Hepatocyte (in vitro differentiated cells): ENCODE data around the gene MBP. TPM values are rescaled to one million over a fixed set of nuclear protein-coding genes. Genes with fewer than 3 reads are reported as not detected.

Experiments
- DNase-seq: peaks from one replicate; pipeline ENCODE4 v3.0.0-alpha.2; 2016; ENCODE audit warnings: low spot score
- H2AFZ ChIP-seq: fragments of 200-600 bp; sonication (generic); 2 replicates; pipeline ENCODE4 v1.6.0; 2016; ENCODE audit warnings: antibody characterized with exemption, mild to moderate bottlenecking
- H3K27ac ChIP-seq: fragments of 200-600 bp; sonication (generic); 2 replicates; pipeline ENCODE4 v1.5.1; 2016; ENCODE audit warnings: mild to moderate bottlenecking
- H3K27me3 ChIP-seq: fragments of 200-600 bp; sonication (generic); 2 replicates; pipeline ENCODE4 v1.6.1; 2016
- H3K36me3 ChIP-seq: fragments of 200-600 bp; sonication (generic); replicated peaks from 2 replicates; pipeline ENCODE4 v1.5.1; 2016; ENCODE audit warnings: low read depth; ENCODE audit not compliant: insufficient read depth
- H3K4me1 ChIP-seq: fragments of 200-600 bp; sonication (generic); 2 replicates; pipeline ENCODE4 v1.5.1; 2016; ENCODE audit warnings: mild to moderate bottlenecking, moderate library complexity; ENCODE audit not compliant: insufficient read depth
- H3K4me2 ChIP-seq: fragments of 200-600 bp; sonication (generic); 2 replicates; pipeline ENCODE4 v1.6.0; 2016
- H3K4me3 ChIP-seq: fragments of 200-600 bp; sonication (generic); 2 replicates; pipeline ENCODE4 v1.5.1; 2016; ENCODE audit warnings: mild to moderate bottlenecking
- H3K79me2 ChIP-seq: fragments of 200-600 bp; sonication (generic); 2 replicates; pipeline ENCODE4 v1.6.0; 2017; ENCODE audit warnings: mild to moderate bottlenecking
- H3K9me2 ChIP-seq: fragments of 200-600 bp; sonication (generic); replicated peaks from 2 replicates; pipeline ENCODE4 v1.6.0; 2017; ENCODE audit warnings: mild to moderate bottlenecking; ENCODE audit not compliant: insufficient read depth
- H3K9me3 ChIP-seq: fragments of 200-600 bp; sonication (generic); 2 replicates; pipeline ENCODE4 v1.5.1; 2016; ENCODE audit warnings: low read depth, mild to moderate bottlenecking
- H4K20me1 ChIP-seq: fragments of 200-600 bp; sonication (generic); 2 replicates; pipeline ENCODE4 v1.6.0; 2016; ENCODE audit warnings: mild to moderate bottlenecking; ENCODE audit not compliant: insufficient read depth, poor library complexity, severe bottlenecking
- CTCF ChIP-seq: fragments of 200-600 bp; sonication (generic); IDR thresholded peaks from 2 replicates; pipeline ENCODE4 v1.5.1; 2016; ENCODE audit warnings: antibody characterized with exemption, mild to moderate bottlenecking; ENCODE audit not compliant: poor library complexity
- EZH2 ChIP-seq: fragments of 200-600 bp; sonication (generic); IDR thresholded peaks from 2 replicates; pipeline ENCODE4 v1.6.1; 2016; ENCODE audit warnings: antibody characterized with exemption, mild to moderate bottlenecking, borderline replicate concordance
- EZH2phosphoT487 ChIP-seq: fragments of 200-600 bp; sonication (generic); IDR thresholded peaks from one replicate; pipeline ENCODE4 v1.6.1; 2018; ENCODE audit warnings: antibody characterized with exemption, mild to moderate bottlenecking, low read depth, moderate library complexity; ENCODE audit not compliant: unreplicated experiment, severe bottlenecking
- WGBS: methylation state at CpG from one replicate; pipeline ENCODE4 v1.1.6; 2016; ENCODE audit warnings: low lambda C conversion rate; ENCODE audit errors: missing lambda C conversion rate; 5-methylcytosine and 5-hydroxymethylcytosine counted together
- polyA plus RNA-seq: library from polyadenylated mRNA; unstranded; fragments of >200 nt; fragmentation: Nextera tagmentation; extraction: Ambion mirVana; gene quantifications from 2 replicates; pipeline ENCODE4 v1.2.1, GENCODE V29; 2016
- total RNA-seq: library from RNA; depleted of rRNA; stranded (reverse); fragments of >200 nt; gene quantifications from 2 replicates; pipeline ENCODE4 v1.2.3, GENCODE V29; 2014

The MBP gene
- total and polyA plus RNA-seq, 2 experiments from 2014 or later = 21.6 to 22.1 TPM

DNA sequence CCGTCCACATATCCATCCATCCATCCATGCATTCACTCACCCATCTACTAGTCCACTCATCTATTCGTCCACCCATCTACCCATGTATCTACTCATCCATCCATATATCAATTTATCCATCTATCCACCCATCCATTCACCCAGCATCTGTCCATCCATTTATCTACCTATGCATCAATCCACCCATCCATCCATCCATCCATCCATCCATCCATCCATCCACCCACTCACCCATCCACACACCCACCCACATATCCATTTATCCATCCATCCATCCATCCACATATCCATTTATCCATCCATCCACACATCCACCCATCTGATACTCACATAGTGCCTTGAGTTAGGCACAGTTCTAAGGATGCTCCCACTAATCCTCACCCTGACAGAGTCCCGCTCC, 99.0 kb downstream of the MBP start:
- Histone ChIP-seq H3K9me2 (no peaks in the 10 kb centered on the region), H3K9me3 (no peaks in the 10 kb centered on the region), H3K27me3 (no peaks in the 10 kb centered on the region), H2AFZ (no peak overlapping the region), H3K4me3 (no peak overlapping the region), H3K36me3 (no peaks in the 10 kb centered on the region), H3K4me2 (no peak overlapping the region), H4K20me1 (no peaks in the 10 kb centered on the region), H3K4me1 (no peaks in the 10 kb centered on the region), H3K79me2 (no peaks in the 10 kb centered on the region), H3K27ac (no peak overlapping the region)
- TF ChIP-seq CTCF (no peak), EZH2phosphoT487 (no peak), EZH2 (no peak)
- DNase-seq = no peak
- WGBS = 100% methylated on average over 3 of the region's 3 CpGs

DNA sequence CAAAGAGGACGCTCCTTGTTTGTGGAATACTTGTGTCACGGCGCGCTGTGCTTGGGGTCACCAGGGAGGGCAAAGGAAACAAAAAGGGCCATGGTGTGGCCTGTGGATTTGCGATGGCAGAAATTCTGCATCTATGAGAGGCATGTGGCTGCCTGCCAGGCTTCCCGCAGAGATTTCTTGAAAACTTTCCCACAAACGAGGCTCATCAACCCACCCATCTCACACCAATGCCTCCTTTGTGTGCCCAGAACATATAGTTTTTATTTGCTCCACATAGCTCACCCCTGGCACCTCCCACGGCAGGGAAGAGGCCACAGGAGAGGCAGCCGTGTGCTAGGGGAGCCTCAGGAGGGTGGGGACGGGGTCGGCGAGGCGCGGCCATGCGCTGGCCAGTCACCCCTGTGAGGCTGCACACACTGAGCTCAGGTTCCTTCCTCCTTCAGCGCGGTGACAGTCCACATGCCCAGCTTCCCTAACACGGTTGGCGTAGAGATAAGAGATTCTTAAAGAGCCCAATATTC, 100.3 kb downstream of the MBP start:
- WGBS = 89% methylated on average over 19 of the region's 19 CpGs
- Histone ChIP-seq H3K4me2 (no peak overlapping the region), H3K4me1 (no peaks in the 10 kb centered on the region), H2AFZ (no peak overlapping the region), H4K20me1 (no peaks in the 10 kb centered on the region), H3K79me2 (no peaks in the 10 kb centered on the region), H3K27me3 (no peaks in the 10 kb centered on the region), H3K9me2 (no peaks in the 10 kb centered on the region), H3K9me3 (no peaks in the 10 kb centered on the region), H3K27ac (no peak overlapping the region), H3K36me3 (no peaks in the 10 kb centered on the region), H3K4me3 (no peak overlapping the region)
- no peak for TF ChIP-seq EZH2phosphoT487
- TF ChIP-seq EZH2 = no peak
- no peak for TF ChIP-seq CTCF
- no peak for DNase-seq

DNA sequence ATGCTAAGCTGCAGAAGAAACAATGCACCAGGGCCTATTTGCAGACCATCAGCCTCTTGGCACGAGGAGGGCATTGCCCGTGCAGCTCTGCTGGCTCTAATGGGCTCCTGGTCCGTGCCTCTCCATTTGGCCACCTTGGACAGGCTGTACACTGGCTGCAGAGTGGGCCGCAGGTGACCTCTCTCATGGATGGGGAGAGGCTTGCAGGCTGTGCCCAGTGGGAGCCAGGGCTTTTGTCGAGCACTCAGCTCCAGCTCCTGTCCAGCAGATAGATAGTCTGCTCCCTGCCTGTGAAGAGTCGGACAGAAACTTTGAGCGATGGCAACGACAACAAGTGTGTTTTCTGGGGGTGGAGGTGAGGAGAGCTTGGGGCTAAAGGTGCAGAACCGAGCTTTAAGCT, 100.9 kb downstream of the MBP start:
- no peaks in the 10 kb centered on the region for H3K27me3 ChIP-seq
- no peaks in the 10 kb centered on the region for H3K36me3 ChIP-seq
- H3K27ac ChIP-seq = no peak overlapping the region
- no peaks in the 10 kb centered on the region for H3K79me2 ChIP-seq
- no peak overlapping the region for H3K4me2 ChIP-seq
- no peak overlapping the region for H2AFZ ChIP-seq
- H4K20me1 ChIP-seq = no peaks in the 10 kb centered on the region
- WGBS = 94% methylated on average over 9 of the region's 9 CpGs
- TF ChIP-seq CTCF = no peak
- no peak for TF ChIP-seq EZH2phosphoT487
- no peak for TF ChIP-seq EZH2
- no peaks in the 10 kb centered on the region for H3K4me1 ChIP-seq
- H3K9me2 ChIP-seq = no peaks in the 10 kb centered on the region
- H3K9me3 ChIP-seq = no peaks in the 10 kb centered on the region
- DNase-seq = no peak
- no peak overlapping the region for H3K4me3 ChIP-seq

- no peaks in the 10 kb centered on the region for H3K4me1 ChIP-seq
- no peak overlapping the region for H3K4me2 ChIP-seq
- H3K9me2 ChIP-seq = no peaks in the 10 kb centered on the region
- H3K79me2 ChIP-seq = no peaks in the 10 kb centered on the region
- H3K36me3 ChIP-seq = no peaks in the 10 kb centered on the region
- no peak for DNase-seq
- 92% methylated on average over 7 of the region's 7 CpGs for WGBS
- no peak overlapping the region for H3K27ac ChIP-seq
- H3K9me3 ChIP-seq = no peaks in the 10 kb centered on the region
- TF ChIP-seq CTCF = no peak
- no peak for TF ChIP-seq EZH2phosphoT487
- no peak for TF ChIP-seq EZH2
- H2AFZ ChIP-seq = no peak overlapping the region
- H3K4me3 ChIP-seq = no peak overlapping the region
- H4K20me1 ChIP-seq = no peaks in the 10 kb centered on the region
- H3K27me3 ChIP-seq = no peaks in the 10 kb centered on the region
These were observed 102.4 kb downstream of the MBP start for GRCh38 chr18:77030201-77030600.
